Spleen (tissue), 11 donors: ENCODE results near the gene SAFB2. TPM values are rescaled to one million over a fixed set of nuclear protein-coding genes. Genes with fewer than 3 reads are reported as not detected.

Experiments
- DNase-seq: peaks from one replicate; pipeline ENCODE4 v3.0.0-alpha.2; 2020
- H3K27ac ChIP-seq, 8 donors: fragments of 200-600 bp; sonication (generic) in 7 of 8; 1 replicate in 4 of 8; 2 replicates in 4 of 8; pipeline versions ENCODE4 v1.5.0 to v1.8.0; 2016 to 2021; ENCODE audit warnings: inconsistent platforms in 4 of 8, mild to moderate bottlenecking in 4 of 8, moderate library complexity in 1 of 8
- H3K27me3 ChIP-seq, 7 donors: fragments of 200-600 bp; sonication (generic) in 6 of 7; replicated peaks in 1 of 7; 1 replicate in 4 of 7; 2 replicates in 3 of 7; pipeline versions ENCODE4 v1.5.0 to v1.8.0; 2016 to 2021; ENCODE audit warnings: inconsistent platforms in 3 of 7, mild to moderate bottlenecking in 1 of 7
- H3K36me3 ChIP-seq, 6 donors: fragments of 200-600 bp; sonication (generic) in 5 of 6; 1 replicate in 4 of 6; 2 replicates in 2 of 6; pipeline versions ENCODE4 v1.5.0 to v1.8.0; 2016 to 2021; ENCODE audit warnings: inconsistent platforms in 2 of 6
- H3K4me1 ChIP-seq, 6 donors: fragments of 200-600 bp; sonication (generic) in 5 of 6; 1 replicate in 3 of 6; 2 replicates in 3 of 6; pipeline versions ENCODE4 v1.5.0 to v1.8.0; 2016 to 2021; ENCODE audit warnings: inconsistent platforms in 3 of 6
- H3K4me3 ChIP-seq, 8 donors: fragments of 200-600 bp; sonication (generic) in 7 of 8; 1 replicate in 4 of 8; 2 replicates in 4 of 8; pipeline versions ENCODE4 v1.5.0 to v1.8.0; 2016 to 2021; ENCODE audit warnings: inconsistent platforms in 4 of 8, mild to moderate bottlenecking in 4 of 8, moderate library complexity in 2 of 8
- H3K9me3 ChIP-seq, 8 donors: fragments of 200-600 bp; sonication (generic) in 7 of 8; 1 replicate in 4 of 8; 2 replicates in 4 of 8; pipeline versions ENCODE4 v1.5.0 to v1.8.0; 2016 to 2021; ENCODE audit warnings: inconsistent platforms in 4 of 8
- CTCF ChIP-seq, 11 experiments: fragments of 200-600 bp in 7 of 11; fragments of 450-650 bp in 4 of 11; sonication (generic) in 4 of 11; IDR thresholded peaks in 8 of 11; conservative IDR thresholded peaks in 3 of 11; 1 replicate in 7 of 11; 2 replicates in 4 of 11; pipeline versions ENCODE4 v1.4.0 to v1.8.0; 2016 to 2021; ENCODE audit warnings: antibody characterized with exemption in 11 of 11, inconsistent platforms in 4 of 11, mild to moderate bottlenecking in 1 of 11
- POLR2A ChIP-seq, 3 donors: fragments of 450-650 bp; IDR thresholded peaks; one replicate each; pipeline ENCODE4 v1.5.1; 2017; ENCODE audit warnings: antibody characterized with exemption in 3 of 3, mild to moderate bottlenecking in 1 of 3
- POLR2AphosphoS5 ChIP-seq, 3 donors: sonication (generic); formaldehyde crosslinking; IDR thresholded peaks; one replicate each; pipeline ENCODE4 v1.5.1; 2017; ENCODE audit warnings: antibody characterized with exemption in 3 of 3
- WGBS, 5 donors: extraction: QIAGEN DNeasy Blood & Tissue Kit in 3 of 5; methylation state at CpG; one replicate each; pipeline versions ENCODE4 v1.1.5 to v1.1.7; 2013 to 2018; 5-methylcytosine and 5-hydroxymethylcytosine counted together
- intact Hi-C: fragments of 100-400 bp; cut with DNase I; formaldehyde crosslinking; loops from one replicate; pipeline ENCODE4 v1.15.0; 2023; ENCODE audit warnings: low total_unique reads
- polyA plus RNA-seq, 3 donors: library from polyadenylated mRNA; stranded (reverse); fragments of 200-250 nt; gene quantifications; one replicate each; pipeline ENCODE4 v1.2.1, GENCODE V29; 2013
- total RNA-seq, 7 donors: library from RNA; depleted of rRNA in 3 of 7; stranded (reverse); fragments of >200 nt in 3 of 7; fragmentation: NEBNext Ultra II Directional in 4 of 7; extraction: Animal tissue kit (Norgen Biotek cat#: 25700) in 4 of 7; gene quantifications; one replicate each; pipeline versions ENCODE4 v1.1.0 to v1.2.1, GENCODE V29; 2016 to 2021
- donor health status: healthy with polysubstance abuse.
- donor health status: DM: no; HTN: no; CAD: no; lungs with moderate emphysema.
- donor health status: DM: no; HTN: no; CAD: no.
- donor health status: Bipolar disorder and iron deficiency.
- donor health status: healthy.
- donor health status: DM: no; HTN: no; CAD: no.
- donor health status: DM: yes; HTN: yes; CAD: no.

The SAFB2 gene
- total and polyA plus RNA-seq, 10 donors = 34.8 to 146 (median 110) TPM

- Histone ChIP-seq H3K27me3 (no peaks in the 10 kb centered on the region), H3K36me3 (peaks cover 11 to 100% (median 99%) of the 10 kb centered on the region in 6 donors), H3K4me3 (no peak overlapping the region), H3K27ac (no peak overlapping the region), H3K9me3 (no peaks in the 10 kb centered on the region), H3K4me1 (no peaks in the 10 kb centered on the region)
- intact Hi-C loops = no loop called here
- no peak for TF ChIP-seq POLR2A (IDR thresholded peaks at IDR 0.05)
- TF ChIP-seq CTCF (IDR thresholded peaks at IDR 0.05 in 8 of 11, conservative IDR thresholded peaks at IDR 0.05 in 3 of 11) = no peak
- TF ChIP-seq POLR2AphosphoS5 (IDR thresholded peaks at IDR 0.05) = peak in 1 of 3 donors; percentile 41
- 92 to 98% (median 96%) methylated on average over 17 of the region's 17 CpGs for WGBS, 5 donors
- DNase-seq = peak; percentile 64
Measured at GRCh38 chr19:5663904-5664303, 41.3 kb upstream of the SAFB2 start.

GRCh38 chr19:5661483-5661882 lies 38.9 kb upstream of the SAFB2 start:
- H3K27ac ChIP-seq = no peak overlapping the region
- WGBS, 5 donors = 96 to 99% (median 98%) methylated on average over 42 of the region's 42 CpGs
- H3K4me3 ChIP-seq = no peak overlapping the region
- no peaks in the 10 kb centered on the region for H3K27me3 ChIP-seq
- H3K9me3 ChIP-seq = no peaks in the 10 kb centered on the region
- H3K4me1 ChIP-seq = no peaks in the 10 kb centered on the region
- intact Hi-C loops = no loop called here
- peak; percentile 67 for DNase-seq
- H3K36me3 ChIP-seq = peaks cover 12 to 100% (median 100%) of the 10 kb centered on the region in 6 donors
- TF ChIP-seq POLR2A (IDR thresholded peaks at IDR 0.05) (no peak), CTCF (IDR thresholded peaks at IDR 0.05 in 8 of 11, conservative IDR thresholded peaks at IDR 0.05 in 3 of 11) (no peak), POLR2AphosphoS5 (IDR thresholded peaks at IDR 0.05) (peak; percentile 42 to 77 (median 53))

- no peak for TF ChIP-seq POLR2A (IDR thresholded peaks at IDR 0.05)
- TF ChIP-seq CTCF (IDR thresholded peaks at IDR 0.05 in 8 of 11, conservative IDR thresholded peaks at IDR 0.05 in 3 of 11) = no peak
- TF ChIP-seq POLR2AphosphoS5 (IDR thresholded peaks at IDR 0.05) = no peak
- DNase-seq = peak; percentile 29
- WGBS, 5 donors = 73 to 85% (median 81%) methylated on average over 5 of the region's 5 CpGs
Measured at GRCh38 chr19:5655412-5655811, 32.8 kb upstream of the SAFB2 start.

GRCh38 chr19:5654931-5655330 lies 32.4 kb upstream of the SAFB2 start:
- 82 to 92% (median 90%) methylated on average over 5 of the region's 5 CpGs for WGBS, 5 donors
- H3K27ac ChIP-seq = peak overlapping the region in 1 of 8 donors; percentile 11
- intact Hi-C loops = no loop called here

More at GRCh38 chr19:5655412-5655811, 32.8 kb upstream of the SAFB2 start:
- H3K27me3 ChIP-seq = no peaks in the 10 kb centered on the region
- peaks cover 6 to 100% (median 100%) of the 10 kb centered on the region in 6 donors for H3K36me3 ChIP-seq
- peaks cover 0 to 4% (median 0%) of the 10 kb centered on the region in 6 donors for H3K4me1 ChIP-seq
- H3K9me3 ChIP-seq = no peaks in the 10 kb centered on the region
- H3K27ac ChIP-seq = peak overlapping the region in 1 of 8 donors; percentile 11
- intact Hi-C loops = no loop called here
- no peak overlapping the region for H3K4me3 ChIP-seq

More at GRCh38 chr19:5654931-5655330, 32.4 kb upstream of the SAFB2 start:
- TF ChIP-seq POLR2AphosphoS5 (IDR thresholded peaks at IDR 0.05) (no peak), POLR2A (IDR thresholded peaks at IDR 0.05) (no peak), CTCF (IDR thresholded peaks at IDR 0.05 in 8 of 11, conservative IDR thresholded peaks at IDR 0.05 in 3 of 11) (no peak)
- H3K4me1 ChIP-seq = peaks cover 0 to 4% (median 0%) of the 10 kb centered on the region in 6 donors
- H3K27me3 ChIP-seq = no peaks in the 10 kb centered on the region
- DNase-seq = peak; percentile 51
- no peak overlapping the region for H3K4me3 ChIP-seq
- no peaks in the 10 kb centered on the region for H3K9me3 ChIP-seq
- peaks cover 6 to 100% (median 100%) of the 10 kb centered on the region in 6 donors for H3K36me3 ChIP-seq
